GM12873 (cell line): ENCODE data around the gene ARHGEF2.

ENCODE experiments used
- CTCF ChIP-seq: IDR thresholded peaks from 2 replicates; pipeline ENCODE4 v1.5.1; 2012; ENCODE audit warnings: low read depth, mild to moderate bottlenecking, moderate library complexity, low read length, control low read depth; ENCODE audit not compliant: insufficient read depth; ENCODE audit errors: missing control alignments

ARHGEF2 gene

DNA sequence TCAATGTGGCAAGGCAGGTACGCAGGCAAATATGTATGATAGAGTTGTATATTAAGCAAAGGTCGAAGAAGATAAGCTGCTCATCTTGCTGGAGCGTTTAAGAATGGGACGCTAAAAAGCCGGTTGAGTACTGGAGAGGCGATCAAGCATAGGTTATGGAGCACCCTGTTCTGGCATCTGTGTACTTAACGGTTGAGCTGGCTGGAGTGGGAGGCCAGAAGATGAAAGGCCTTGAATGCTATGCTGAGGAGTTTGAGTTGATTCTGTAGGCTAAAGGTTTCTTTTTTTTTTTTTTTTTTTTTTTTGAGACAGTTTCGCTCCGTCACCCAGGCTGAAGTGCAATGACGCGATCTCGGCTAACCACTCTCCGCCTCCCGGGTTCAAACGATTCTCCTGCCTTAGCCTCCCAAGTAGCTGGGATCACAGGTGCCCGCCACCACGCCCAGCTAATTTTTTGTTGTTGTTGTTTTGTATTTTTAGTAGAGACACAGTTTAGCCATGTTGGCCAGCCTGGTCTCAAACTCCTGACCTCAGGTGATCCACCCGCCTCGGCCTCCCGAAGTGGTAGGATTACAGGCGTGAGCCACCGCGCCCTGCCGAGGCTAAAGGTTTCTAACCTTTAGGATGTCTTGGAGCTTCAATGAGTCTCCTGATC, 43.3 kb downstream of the ARHGEF2 start:
- TF ChIP-seq CTCF, result no peak

DNA sequence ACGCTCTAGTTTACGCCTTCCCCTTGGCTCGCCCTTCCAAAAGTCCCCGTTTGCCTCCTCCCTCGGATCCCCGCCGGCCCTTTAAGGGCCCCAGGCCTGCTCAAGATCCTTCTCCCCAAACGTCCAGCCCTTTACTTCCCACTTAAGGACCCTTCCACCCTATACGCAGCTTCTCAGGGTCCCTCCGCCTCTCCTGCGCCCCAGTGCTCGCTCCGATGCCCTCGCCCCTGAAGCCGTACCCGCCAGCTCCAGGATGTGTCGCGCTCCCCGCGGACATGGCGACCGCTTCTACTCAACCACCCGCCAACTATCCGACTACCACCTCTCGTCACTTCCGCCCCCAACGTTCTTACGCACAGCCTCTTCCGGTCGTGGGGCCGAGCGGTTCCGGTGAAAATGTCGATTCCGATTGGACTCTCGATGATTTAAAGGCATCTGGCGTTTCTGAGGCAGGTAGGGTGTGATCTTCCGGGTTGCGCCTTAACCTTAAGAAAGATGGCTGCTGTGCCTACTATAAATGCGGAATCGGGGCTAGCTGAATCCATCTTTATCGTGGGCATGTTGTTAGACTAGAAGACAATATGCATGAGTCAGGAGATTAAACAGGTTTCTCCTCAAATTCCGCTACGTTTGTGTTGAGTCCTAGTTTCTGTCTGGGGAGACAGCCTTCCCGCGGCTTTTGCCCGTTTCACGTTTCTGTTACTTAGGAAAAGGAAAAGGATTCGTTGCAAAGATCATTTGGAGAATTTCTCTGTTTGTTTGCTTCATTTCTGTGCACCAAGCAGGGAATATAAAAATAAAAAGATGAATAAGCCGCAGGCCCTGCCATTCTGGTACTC, 44.0 kb downstream of the ARHGEF2 start, which contains the start of gene KHDC4:
Gene KHDC4, minus strand, starts transcription at position 317 of the 839 bp plus-strand sequence. Its CDS starts 40 bp downstream, at position 277.
- peak; percentile 25 for TF ChIP-seq CTCF

DNA sequence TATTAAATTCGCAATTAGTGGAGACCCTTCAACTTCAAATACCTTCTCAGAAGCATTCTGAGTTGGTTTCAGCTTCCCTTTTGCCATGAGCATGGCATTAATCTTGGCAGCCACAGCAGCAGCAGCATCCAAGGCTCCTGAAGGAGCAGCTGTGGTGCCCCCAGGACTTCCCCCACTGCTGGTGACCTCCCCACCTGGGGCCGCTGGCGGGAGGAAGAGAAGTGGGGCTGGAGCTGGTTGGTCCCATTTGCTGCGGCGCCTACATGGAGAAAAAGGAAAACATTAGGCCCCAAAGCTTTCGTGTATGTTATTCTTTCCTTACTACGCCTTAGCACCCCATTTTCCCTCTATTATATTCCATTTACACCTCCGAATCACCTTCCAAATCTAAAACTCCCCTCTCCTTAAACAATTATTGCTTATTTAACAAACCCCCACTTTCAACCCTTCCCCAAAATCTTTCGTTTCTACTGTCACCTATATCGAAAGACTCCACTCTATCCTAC, 44.7 kb downstream of the ARHGEF2 start:
- TF ChIP-seq CTCF, result peak; percentile 5

GRCh38 chr1:155932487-155932886, 45.9 kb downstream of the ARHGEF2 start:
- TF ChIP-seq CTCF, result no peak

- TF ChIP-seq CTCF, result no peak
Observed at GRCh38 chr1:155932081-155932480, 46.3 kb downstream of the ARHGEF2 start.

DNA sequence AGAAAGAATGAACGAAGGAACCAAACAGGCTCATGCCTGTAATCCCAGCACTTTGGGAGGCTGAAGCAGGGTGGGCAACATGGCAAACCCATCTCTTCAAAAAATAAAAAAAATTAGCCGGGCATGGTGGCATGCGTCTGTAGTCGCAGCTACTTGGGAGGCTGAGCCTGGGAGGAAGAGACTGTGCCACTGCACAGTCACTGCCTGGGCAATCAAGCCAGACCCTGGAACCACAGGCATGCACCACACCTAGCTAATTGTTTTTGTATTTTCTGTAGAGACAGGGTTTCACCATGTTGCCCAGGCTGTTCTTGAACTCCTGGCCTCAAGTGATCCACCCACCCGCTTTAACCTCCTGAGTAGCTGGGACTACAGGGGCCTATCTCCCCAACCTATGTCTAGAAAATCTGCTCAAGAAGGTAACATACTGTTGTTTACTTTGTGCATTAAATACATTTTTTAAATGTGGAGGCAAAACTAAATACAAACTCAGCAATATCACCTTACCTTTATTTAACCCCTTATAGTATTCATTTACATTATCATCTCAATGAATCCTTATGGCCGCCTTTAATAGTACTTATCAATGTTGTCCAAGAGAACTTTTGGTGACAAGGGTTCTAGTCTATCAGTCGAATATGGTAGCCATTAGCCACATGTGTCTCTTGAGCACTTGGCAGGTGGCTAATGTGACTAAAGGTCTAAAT, 46.9 kb downstream of the ARHGEF2 start:
- no peak for TF ChIP-seq CTCF

GRCh38 chr1:155929057-155929456, 49.3 kb downstream of the ARHGEF2 start:
- no peak for TF ChIP-seq CTCF
